Esophagus squamous epithelium (tissue), 5 donors: ENCODE results near the gene CCDC175. TPM values are rescaled to one million over a fixed set of nuclear protein-coding genes. Genes with fewer than 3 reads are reported as not detected.

Source experiments
- DNase-seq: peaks from one replicate; lab custom pipeline; 2025; lab: John Stamatoyannopoulos, UW
- H3K27ac ChIP-seq, 4 donors: fragments of 200-600 bp; sonication (generic); one replicate each; pipeline ENCODE4 v1.5.1; 2016 to 2019; ENCODE audit warnings: mild to moderate bottlenecking in 1 of 4
- H3K27me3 ChIP-seq, 4 donors: fragments of 200-600 bp; sonication (generic); 1 replicate in 3 of 4; 2 replicates in 1 of 4; pipeline versions ENCODE4 v1.5.1 to v1.6.0; 2017 to 2021; ENCODE audit warnings: antibody characterized with exemption in 1 of 4
- H3K36me3 ChIP-seq, 3 donors: fragments of 200-600 bp; sonication (generic); one replicate each; pipeline ENCODE4 v1.5.1; 2016 to 2019
- H3K4me1 ChIP-seq, 3 donors: fragments of 200-600 bp; sonication (generic); one replicate each; pipeline ENCODE4 v1.5.1; 2017 to 2019
- H3K4me3 ChIP-seq, 4 donors: fragments of 200-600 bp; sonication (generic); 1 replicate in 3 of 4; 2 replicates in 1 of 4; pipeline ENCODE4 v1.5.1; 2016 to 2019; ENCODE audit warnings: mild to moderate bottlenecking in 2 of 4, moderate library complexity in 1 of 4
- H3K9me3 ChIP-seq, 3 donors: fragments of 200-600 bp; sonication (generic); one replicate each; pipeline ENCODE4 v1.5.1; 2016 to 2019
- POLR2A ChIP-seq, 4 donors: fragments of 450-650 bp; IDR thresholded peaks; one replicate each; pipeline ENCODE4 v1.6.1; 2017; ENCODE audit warnings: antibody characterized with exemption in 4 of 4, mild to moderate bottlenecking in 4 of 4, moderate library complexity in 3 of 4
- WGBS, 2 donors: methylation state at CpG; one replicate each; pipeline ENCODE4 v1.1.5; 2018; 5-methylcytosine and 5-hydroxymethylcytosine counted together
- intact Hi-C: fragments of 100-400 bp; cut with DNase I; formaldehyde crosslinking; loops from one replicate; pipeline ENCODE4 v1.15.0; 2022
- total RNA-seq, 4 donors: library from RNA; depleted of rRNA; stranded (reverse); fragments of >200 nt; gene quantifications; one replicate each; pipeline ENCODE4 v1.1.0, GENCODE V29; 2016
- TF ChIP-seq, protein P1 (sequence below), 6 experiments: fragments of 450-650 bp in 4 of 6; fragments of 200-600 bp in 2 of 6; sonication (generic) in 2 of 6; IDR thresholded peaks; one replicate each; pipeline ENCODE4 v1.5.1; 2016 to 2019; ENCODE audit warnings: antibody characterized with exemption in 6 of 6, mild to moderate bottlenecking in 4 of 6, moderate library complexity in 4 of 6
- donor health status: DM: yes; HTN: yes; CAD: no.

The CCDC175 gene
- total RNA-seq, 4 donors from 2014 or later: not detected

DNA sequence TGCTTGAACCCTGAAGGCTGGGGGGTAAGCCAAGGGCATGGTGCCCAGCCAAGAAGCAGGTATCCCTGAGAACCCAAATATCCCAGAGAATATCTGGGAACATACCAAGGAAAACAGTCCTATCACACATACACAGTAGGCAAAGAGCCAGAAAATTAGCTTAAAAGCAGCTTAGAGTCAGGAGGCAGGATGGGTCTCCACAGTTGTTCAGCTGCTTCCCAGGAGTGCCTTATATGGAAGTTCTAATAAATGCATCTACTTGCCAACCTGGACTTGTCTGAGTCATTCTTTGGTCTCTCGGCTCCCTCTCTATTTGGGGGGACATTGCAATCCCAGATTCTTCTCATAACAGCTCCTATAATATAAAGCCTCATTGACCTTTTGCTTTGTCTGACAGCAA, 102.4 kb downstream of the CCDC175 start:
- intact Hi-C loops: no loop called here
- H3K4me3 ChIP-seq: no peak overlapping the region
- H3K4me1 ChIP-seq: no peaks in the 10 kb centered on the region
- no peaks in the 10 kb centered on the region for H3K27me3 ChIP-seq
- H3K9me3 ChIP-seq: no peaks in the 10 kb centered on the region
- H3K27ac ChIP-seq: no peak overlapping the region
- TF ChIP-seq, protein P1, sequence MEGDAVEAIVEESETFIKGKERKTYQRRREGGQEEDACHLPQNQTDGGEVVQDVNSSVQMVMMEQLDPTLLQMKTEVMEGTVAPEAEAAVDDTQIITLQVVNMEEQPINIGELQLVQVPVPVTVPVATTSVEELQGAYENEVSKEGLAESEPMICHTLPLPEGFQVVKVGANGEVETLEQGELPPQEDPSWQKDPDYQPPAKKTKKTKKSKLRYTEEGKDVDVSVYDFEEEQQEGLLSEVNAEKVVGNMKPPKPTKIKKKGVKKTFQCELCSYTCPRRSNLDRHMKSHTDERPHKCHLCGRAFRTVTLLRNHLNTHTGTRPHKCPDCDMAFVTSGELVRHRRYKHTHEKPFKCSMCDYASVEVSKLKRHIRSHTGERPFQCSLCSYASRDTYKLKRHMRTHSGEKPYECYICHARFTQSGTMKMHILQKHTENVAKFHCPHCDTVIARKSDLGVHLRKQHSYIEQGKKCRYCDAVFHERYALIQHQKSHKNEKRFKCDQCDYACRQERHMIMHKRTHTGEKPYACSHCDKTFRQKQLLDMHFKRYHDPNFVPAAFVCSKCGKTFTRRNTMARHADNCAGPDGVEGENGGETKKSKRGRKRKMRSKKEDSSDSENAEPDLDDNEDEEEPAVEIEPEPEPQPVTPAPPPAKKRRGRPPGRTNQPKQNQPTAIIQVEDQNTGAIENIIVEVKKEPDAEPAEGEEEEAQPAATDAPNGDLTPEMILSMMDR (IDR thresholded peaks at IDR 0.05): no peak
- no peak for TF ChIP-seq POLR2A (IDR thresholded peaks at IDR 0.05)
- DNase-seq: no peak
- 56 to 61% methylated on average over 1 of the region's 1 CpG for WGBS, 2 donors
- peaks cover 0 to 80% (median 0%) of the 10 kb centered on the region in 3 donors for H3K36me3 ChIP-seq

GRCh38 chr14:59465316-59466135, 111.1 kb downstream of the CCDC175 start, which contains the start of gene GPR135:
GPR135 (minus strand) TSS chr14:59465380; CDS start chr14:59465226, 154 bp downstream.
- intact Hi-C loops: no loop called here
- Histone ChIP-seq H3K9me3 (no peaks in the 10 kb centered on the region), H3K4me3 (peak within 1 kb of the TSS; percentile 48 to 72 (median 60)), H3K27ac (peak within 1 kb of the TSS; percentile 43 to 83 (median 63)), H3K27me3 (peaks cover 0 to 6% (median 0%) of the 10 kb centered on the region in 4 donors), H3K4me1 (peaks cover 8 to 23% (median 12%) of the 10 kb centered on the region in 3 donors), H3K36me3 (peaks cover 0 to 7% (median 0%) of the 10 kb centered on the region in 3 donors)
- 64 to 76% methylated on average over 9 to 11 of the region's 40 CpGs for WGBS, 2 donors
- no peak for DNase-seq
- TF ChIP-seq POLR2A (IDR thresholded peaks at IDR 0.05): no peak
- TF ChIP-seq, protein P1 (IDR thresholded peaks at IDR 0.05): no peak

- peak overlapping the region; percentile 48 to 72 (median 60) for H3K4me3 ChIP-seq
- intact Hi-C loops: no loop called here
- peaks cover 0 to 6% (median 0%) of the 10 kb centered on the region in 4 donors for H3K27me3 ChIP-seq
- WGBS, 2 donors: 2% methylated on average over 16 of the region's 105 CpGs; no CpG with 5 or more reads in 1 of the 2 donors
- peaks cover 8 to 23% (median 12%) of the 10 kb centered on the region in 3 donors for H3K4me1 ChIP-seq
- no peak for DNase-seq
- no peaks in the 10 kb centered on the region for H3K9me3 ChIP-seq
- H3K27ac ChIP-seq: peak overlapping the region; percentile 43 to 83 (median 63)
- TF ChIP-seq, protein P1 (IDR thresholded peaks at IDR 0.05): no peak
- TF ChIP-seq POLR2A (IDR thresholded peaks at IDR 0.05): no peak
- no peaks in the 10 kb centered on the region for H3K36me3 ChIP-seq
Observed at GRCh38 chr14:59464486-59465315, 111.9 kb downstream of the CCDC175 start.

- TF ChIP-seq POLR2A (IDR thresholded peaks at IDR 0.05): no peak
- TF ChIP-seq, protein P1 (IDR thresholded peaks at IDR 0.05): no peak
- peak overlapping the region; percentile 48 to 72 (median 60) for H3K4me3 ChIP-seq
- H3K36me3 ChIP-seq: no peaks in the 10 kb centered on the region
- intact Hi-C loops: no loop called here
- peaks cover 8 to 23% (median 12%) of the 10 kb centered on the region in 3 donors for H3K4me1 ChIP-seq
- H3K9me3 ChIP-seq: no peaks in the 10 kb centered on the region
- H3K27me3 ChIP-seq: peaks cover 0 to 6% (median 0%) of the 10 kb centered on the region in 4 donors
- H3K27ac ChIP-seq: peak overlapping the region; percentile 24 to 83 (median 61)
- no peak for DNase-seq
- WGBS, 2 donors: 82 to 98% methylated on average over 6 to 10 of the region's 60 CpGs
Observed at GRCh38 chr14:59463787-59464485, 112.7 kb downstream of the CCDC175 start.
